ENCODE results near the gene RBL1.
"Not testable (repeated sequence)": the region's sequence is repeated elsewhere in the genome, so short reads cannot be mapped to it uniquely, and the experiment has no call there.

RBL1 gene

GRCh38 chr20:37072293-37073196 lies 23.3 kb downstream of the RBL1 start:
- DNase-seq (ENCODE audit: low read depth in 2 of 2) = no peak

- DNase-seq (ENCODE audit: low read depth in 2 of 2) = no peak
Measured at GRCh38 chr20:37071481-37071911, 24.3 kb downstream of the RBL1 start.

GRCh38 chr20:37069563-37069962 lies 26.2 kb downstream of the RBL1 start:
- DNase-seq (ENCODE audit: low read depth in 2 of 2) = not testable (repeated sequence)

- no peak for DNase-seq (ENCODE audit: low read depth in 2 of 2)
Measured at GRCh38 chr20:37066168-37066567, 29.6 kb downstream of the RBL1 start.

GRCh38 chr20:37055276-37055675 lies 40.5 kb downstream of the RBL1 start:
- no peak for DNase-seq (ENCODE audit: low read depth in 2 of 2)

- no peak for DNase-seq (ENCODE audit: low read depth in 2 of 2)
Measured at GRCh38 chr20:37053230-37053950, 42.4 kb downstream of the RBL1 start.

- DNase-seq (ENCODE audit: low read depth in 2 of 2) = no peak
Measured at GRCh38 chr20:37042986-37043972, 52.5 kb downstream of the RBL1 start.

GRCh38 chr20:37039366-37039765 lies 56.4 kb downstream of the RBL1 start:
- DNase-seq (ENCODE audit: low read depth in 2 of 2) = not testable (repeated sequence)

- no peak for DNase-seq (ENCODE audit: low read depth in 2 of 2)
Measured at GRCh38 chr20:37032077-37032476, 63.7 kb downstream of the RBL1 start.

- DNase-seq (ENCODE audit: low read depth in 2 of 2) = no peak
Measured at GRCh38 chr20:37020636-37021035, 75.2 kb downstream of the RBL1 start.

- not testable (repeated sequence) for DNase-seq (ENCODE audit: low read depth in 2 of 2)
Measured at GRCh38 chr20:37012631-37013030, 83.2 kb downstream of the RBL1 start.

- not testable (repeated sequence) for DNase-seq (ENCODE audit: low read depth in 2 of 2)
Measured at GRCh38 chr20:37011858-37012257, 83.9 kb downstream of the RBL1 start.

GRCh38 chr20:37011147-37011546 lies 84.7 kb downstream of the RBL1 start:
- no peak for DNase-seq (ENCODE audit: low read depth in 2 of 2)

GRCh38 chr20:37007898-37008649 lies 87.7 kb downstream of the RBL1 start:
- DNase-seq (ENCODE audit: low read depth in 2 of 2) = no peak

GRCh38 chr20:37005062-37005942 lies 90.5 kb downstream of the RBL1 start:
- not testable (repeated sequence) for DNase-seq (ENCODE audit: low read depth in 2 of 2)

GRCh38 chr20:37001634-37002033 lies 94.2 kb downstream of the RBL1 start:
- not testable (repeated sequence) for DNase-seq (ENCODE audit: low read depth in 2 of 2)

- DNase-seq (ENCODE audit: low read depth in 2 of 2) = not testable (repeated sequence)
Measured at GRCh38 chr20:37000171-37000570, 95.6 kb downstream of the RBL1 start.

GRCh38 chr20:36998652-36999051 lies 97.1 kb downstream of the RBL1 start:
- no peak for DNase-seq (ENCODE audit: low read depth in 2 of 2)

GRCh38 chr20:36997121-36997520 lies 98.7 kb downstream of the RBL1 start:
- DNase-seq (ENCODE audit: low read depth in 2 of 2) = no peak

- DNase-seq (ENCODE audit: low read depth in 2 of 2) = not testable (repeated sequence)
Measured at GRCh38 chr20:36994221-36994620, 101.6 kb downstream of the RBL1 start.

All from fibroblast of skin of left biceps (primary cell).